ENCODE data around the gene TNPO1. TPM values are rescaled to one million over a fixed set of nuclear protein-coding genes. Genes with fewer than 3 reads are reported as not detected.

The TNPO1 gene
- total and polyA plus RNA-seq, 9 of the 15 experiments (the other 6 are each of a cell fraction or from before 2014, with no cell fraction given) = 20.8 to 176 (median 97.9) TPM

DNA sequence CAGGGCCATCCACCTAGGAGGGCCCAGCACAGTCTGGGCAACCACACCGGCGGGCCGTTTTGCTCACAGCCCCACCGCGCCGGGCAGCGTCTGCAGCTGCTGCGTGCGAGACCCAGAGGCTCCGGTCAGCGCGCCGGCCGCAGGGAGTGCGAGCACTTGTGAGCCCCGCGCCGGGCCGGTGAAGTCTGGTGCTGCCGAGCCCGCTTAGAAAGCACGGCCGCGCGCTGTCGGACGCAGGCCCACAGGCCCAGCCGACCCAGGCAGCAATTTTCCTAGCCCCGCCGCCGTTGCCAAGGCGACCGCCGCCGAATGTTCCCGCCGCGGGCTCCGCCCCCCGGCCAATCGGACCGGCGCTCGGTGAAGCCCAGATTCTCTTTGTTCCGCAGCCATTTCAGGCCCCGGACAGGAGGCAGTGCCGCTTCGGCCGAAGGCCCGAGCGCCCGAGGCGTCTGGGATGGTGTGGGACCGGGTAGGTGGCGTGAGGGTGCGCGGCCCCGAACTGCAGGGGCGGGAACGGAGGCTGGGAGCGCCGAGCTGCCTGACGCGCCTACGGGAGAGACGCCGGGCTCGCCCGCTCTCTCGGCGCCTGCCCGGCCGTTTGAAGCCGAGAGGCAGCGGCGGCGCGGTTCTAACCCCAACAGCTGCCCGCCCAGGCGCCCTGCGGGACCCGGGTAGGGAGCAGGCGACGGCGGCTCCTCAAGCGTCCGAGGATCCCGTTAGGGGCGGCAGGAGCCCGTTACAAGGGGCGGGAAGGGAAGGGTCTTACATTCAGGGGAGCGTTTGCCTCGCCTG is at the start of gene TNPO1 (continued):
- TF ChIP-seq ETV5 (CRISPR knock-in tag; IDR thresholded peaks at IDR 0.05; ENCODE audit: low read depth) = 0 out of 2 replicates have a peak, but pooled peaks have one; percentile 6
- no peak for TF ChIP-seq POU5F1 (IDR thresholded peaks at IDR 0.05; ENCODE audit: borderline replicate concordance, low read depth, low read length, partially characterized antibody)
- TF ChIP-seq, protein P1, sequence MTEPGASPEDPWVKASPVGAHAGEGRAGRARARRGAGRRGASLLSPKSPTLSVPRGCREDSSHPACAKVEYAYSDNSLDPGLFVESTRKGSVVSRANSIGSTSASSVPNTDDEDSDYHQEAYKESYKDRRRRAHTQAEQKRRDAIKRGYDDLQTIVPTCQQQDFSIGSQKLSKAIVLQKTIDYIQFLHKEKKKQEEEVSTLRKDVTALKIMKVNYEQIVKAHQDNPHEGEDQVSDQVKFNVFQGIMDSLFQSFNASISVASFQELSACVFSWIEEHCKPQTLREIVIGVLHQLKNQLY (CRISPR knock-in tag; conservative IDR thresholded peaks at IDR 0.05) = no peak
- TF ChIP-seq, protein P2, sequence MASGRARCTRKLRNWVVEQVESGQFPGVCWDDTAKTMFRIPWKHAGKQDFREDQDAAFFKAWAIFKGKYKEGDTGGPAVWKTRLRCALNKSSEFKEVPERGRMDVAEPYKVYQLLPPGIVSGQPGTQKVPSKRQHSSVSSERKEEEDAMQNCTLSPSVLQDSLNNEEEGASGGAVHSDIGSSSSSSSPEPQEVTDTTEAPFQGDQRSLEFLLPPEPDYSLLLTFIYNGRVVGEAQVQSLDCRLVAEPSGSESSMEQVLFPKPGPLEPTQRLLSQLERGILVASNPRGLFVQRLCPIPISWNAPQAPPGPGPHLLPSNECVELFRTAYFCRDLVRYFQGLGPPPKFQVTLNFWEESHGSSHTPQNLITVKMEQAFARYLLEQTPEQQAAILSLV (tag; IDR thresholded peaks at IDR 0.05) = no peak
- peak; percentile 37 to 65; a peak in 3 of 4 replicates for TF ChIP-seq KDM1A (IDR thresholded peaks at IDR 0.05)
- TF ChIP-seq ZNF699 (CRISPR knock-in tag; IDR thresholded peaks at IDR 0.05; ENCODE audit: insufficient replicate concordance) = no peak
- TF ChIP-seq NRF1 (conservative IDR thresholded peaks at IDR 0.05 in 1 of 2, IDR thresholded peaks at IDR 0.05 in 1 of 2) = peak; percentile 84 to 87
- no peak for TF ChIP-seq NCOA4 (IDR thresholded peaks at IDR 0.05; ENCODE audit: partially characterized antibody)
- TF ChIP-seq, protein P3, sequence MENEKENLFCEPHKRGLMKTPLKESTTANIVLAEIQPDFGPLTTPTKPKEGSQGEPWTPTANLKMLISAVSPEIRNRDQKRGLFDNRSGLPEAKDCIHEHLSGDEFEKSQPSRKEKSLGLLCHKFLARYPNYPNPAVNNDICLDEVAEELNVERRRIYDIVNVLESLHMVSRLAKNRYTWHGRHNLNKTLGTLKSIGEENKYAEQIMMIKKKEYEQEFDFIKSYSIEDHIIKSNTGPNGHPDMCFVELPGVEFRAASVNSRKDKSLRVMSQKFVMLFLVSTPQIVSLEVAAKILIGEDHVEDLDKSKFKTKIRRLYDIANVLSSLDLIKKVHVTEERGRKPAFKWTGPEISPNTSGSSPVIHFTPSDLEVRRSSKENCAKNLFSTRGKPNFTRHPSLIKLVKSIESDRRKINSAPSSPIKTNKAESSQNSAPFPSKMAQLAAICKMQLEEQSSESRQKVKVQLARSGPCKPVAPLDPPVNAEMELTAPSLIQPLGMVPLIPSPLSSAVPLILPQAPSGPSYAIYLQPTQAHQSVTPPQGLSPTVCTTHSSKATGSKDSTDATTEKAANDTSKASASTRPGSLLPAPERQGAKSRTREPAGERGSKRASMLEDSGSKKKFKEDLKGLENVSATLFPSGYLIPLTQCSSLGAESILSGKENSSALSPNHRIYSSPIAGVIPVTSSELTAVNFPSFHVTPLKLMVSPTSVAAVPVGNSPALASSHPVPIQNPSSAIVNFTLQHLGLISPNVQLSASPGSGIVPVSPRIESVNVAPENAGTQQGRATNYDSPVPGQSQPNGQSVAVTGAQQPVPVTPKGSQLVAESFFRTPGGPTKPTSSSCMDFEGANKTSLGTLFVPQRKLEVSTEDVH (IDR thresholded peaks at IDR 0.05; ENCODE audit: low read depth, partially characterized antibody) = no peak
- peak; percentile 23; the same call in 1 of the 2 replicates for TF ChIP-seq ESRRA (IDR thresholded peaks at IDR 0.05; ENCODE audit: borderline replicate concordance, low read depth)
- TF ChIP-seq IRF2 (CRISPR knock-in tag; IDR thresholded peaks at IDR 0.05) = no peak
- TF ChIP-seq RBM25 (IDR thresholded peaks at IDR 0.05; ENCODE audit: low read depth, low read length, severe bottlenecking) = peak; percentile 63
- 0 out of 2 replicates have a peak, but pooled peaks have one; percentile 42 for TF ChIP-seq MXI1 (IDR thresholded peaks at IDR 0.05; ENCODE audit: low read depth, low read length)
- TF ChIP-seq PRMT5 (CRISPR knock-in tag; IDR thresholded peaks at IDR 0.05) = no peak
- peak; percentile 88 for TF ChIP-seq CTBP1 (IDR thresholded peaks at IDR 0.05; ENCODE audit: borderline replicate concordance)
- TF ChIP-seq RBM34 (IDR thresholded peaks at IDR 0.05; ENCODE audit: borderline replicate concordance, insufficient read depth, low read length) = no peak
- TF ChIP-seq, protein P4, sequence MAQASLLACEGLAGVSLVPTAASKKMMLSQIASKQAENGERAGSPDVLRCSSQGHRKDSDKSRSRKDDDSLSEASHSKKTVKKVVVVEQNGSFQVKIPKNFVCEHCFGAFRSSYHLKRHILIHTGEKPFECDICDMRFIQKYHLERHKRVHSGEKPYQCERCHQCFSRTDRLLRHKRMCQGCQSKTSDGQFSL (CRISPR knock-in tag; IDR thresholded peaks at IDR 0.05) = no peak
- TF ChIP-seq, protein P4 (tag; IDR thresholded peaks at IDR 0.05) = no peak
- no peak for TF ChIP-seq KDM2B (CRISPR knock-in tag; IDR thresholded peaks at IDR 0.05)
- TF ChIP-seq ZBTB1 (CRISPR knock-in tag; IDR thresholded peaks at IDR 0.05; ENCODE audit: borderline replicate concordance, low read depth) = peak; percentile 17; the same call in 1 of the 2 replicates
- TF ChIP-seq PTTG1 (tag; IDR thresholded peaks at IDR 0.05; ENCODE audit: low read depth) = no peak
- TF ChIP-seq JUNB (CRISPR knock-in tag; conservative IDR thresholded peaks at IDR 0.05) = no peak
- TF ChIP-seq WHSC1 (IDR thresholded peaks at IDR 0.05; ENCODE audit: low read length) = no peak
